ENCODE measurements around the gene FRMD4A. TPM values are rescaled to one million over a fixed set of nuclear protein-coding genes. Genes with fewer than 3 reads are reported as not detected.

Gene FRMD4A
- total RNA-seq, 1 experiment from 2014 or later: 19.6 TPM

- no peak overlapping the region for H3K23ac ChIP-seq (ENCODE audit: insufficient read length, low read depth, low read length)
- H2BK12ac ChIP-seq (ENCODE audit: insufficient read length, low read depth, low read length): no peak overlapping the region
- no peak overlapping the region for H3K56ac ChIP-seq (ENCODE audit: insufficient read length, low read depth, low read length)
- H2BK20ac ChIP-seq (ENCODE audit: low read depth, low read length, poor library complexity, severe bottlenecking): no peak overlapping the region
- H3K23me2 ChIP-seq (ENCODE audit: insufficient read length, low read depth, low read length, poor library complexity, severe bottlenecking): no peaks in the 10 kb centered on the region
- no peak overlapping the region for H2AK5ac ChIP-seq (ENCODE audit: insufficient read length, low read length)
- no CpG with 5 or more reads among the region's 2 CpGs for WGBS (ENCODE audit: extremely low coverage, insufficient read length, low lambda C conversion rate)
- Mint-ChIP-seq H3K27ac (no peak overlapping the region; a peak in 1 of 7 replicates), H3K27me3 (ENCODE audit: low read depth) (no peaks in the 10 kb centered on the region; the same call in 1 of the 2 replicates), H3K9me3 (no peaks in the 10 kb centered on the region; a peak in 2 of 5 replicates), H3K36me3 (ENCODE audit: insufficient read depth in 1 of 3, low read depth in 3 of 3) (no peaks in the 10 kb centered on the region; a peak in 1 of 7 replicates), H3K4me1 (peaks cover 22 to 30% of the 10 kb centered on the region in 2 experiments), H3K4me3 (no peak overlapping the region)
- TF ChIP-seq CTCF (conservative IDR thresholded peaks at IDR 0.05): no peak
- no peak overlapping the region for H3K18ac ChIP-seq (ENCODE audit: insufficient read length, low read depth, low read length)
- no peaks in the 10 kb centered on the region for H3K79me2 ChIP-seq (ENCODE audit: insufficient read depth, low read length)
- H2BK120ac ChIP-seq (ENCODE audit: low read depth, low read length, poor library complexity, severe bottlenecking): no peak overlapping the region
- H3K9ac ChIP-seq (ENCODE audit: extremely low read depth, insufficient read length, low read length): no peak overlapping the region
- no peak overlapping the region for H2BK5ac ChIP-seq (ENCODE audit: insufficient read length, low read length)
- no peaks in the 10 kb centered on the region for H4K20me1 ChIP-seq (ENCODE audit: control insufficient read depth, insufficient read depth, insufficient read length)
- H4K8ac ChIP-seq (replicated peaks; ENCODE audit: insufficient read length, low read depth, low read length): no peak overlapping the region
- H3K4ac ChIP-seq (ENCODE audit: low read depth, low read length): no peak overlapping the region
- no peak overlapping the region for H3K14ac ChIP-seq (ENCODE audit: insufficient read depth, low read length)
- H3K4me2 ChIP-seq (ENCODE audit: insufficient read depth, insufficient read length, low read length): no peak overlapping the region
- H3K27ac ChIP-seq (ENCODE audit: insufficient read length, low read depth, low read length): no peak overlapping the region
- H3K9me3 ChIP-seq (ENCODE audit: control insufficient read depth, low read depth, low read length): no peaks in the 10 kb centered on the region
- H3K4me1 ChIP-seq (ENCODE audit: insufficient read depth, low read length): no peaks in the 10 kb centered on the region
- H2BK15ac ChIP-seq (ENCODE audit: low read depth, low read length): no peak overlapping the region
- no peaks in the 10 kb centered on the region for H3K79me1 ChIP-seq (ENCODE audit: insufficient read depth, low read depth, low read length, poor library complexity, severe bottlenecking)
- no peak overlapping the region for H3T11ph ChIP-seq (ENCODE audit: low read length)
- H4K5ac ChIP-seq (ENCODE audit: insufficient read length, low read depth, low read length): no peak overlapping the region
- H3K27me3 ChIP-seq (ENCODE audit: insufficient read depth, low read length): no peaks in the 10 kb centered on the region
- no peak overlapping the region for H4K91ac ChIP-seq (ENCODE audit: insufficient read length, low read depth, low read length)
- H2AFZ ChIP-seq (ENCODE audit: low read length): no peak overlapping the region
- DNase-seq: no peak
Observed at GRCh38 chr10:13989616-13990015, 341.1 kb downstream of the FRMD4A start.

Data from H9 (cell line).